ENCODE results near the gene CDK3.

DNA sequence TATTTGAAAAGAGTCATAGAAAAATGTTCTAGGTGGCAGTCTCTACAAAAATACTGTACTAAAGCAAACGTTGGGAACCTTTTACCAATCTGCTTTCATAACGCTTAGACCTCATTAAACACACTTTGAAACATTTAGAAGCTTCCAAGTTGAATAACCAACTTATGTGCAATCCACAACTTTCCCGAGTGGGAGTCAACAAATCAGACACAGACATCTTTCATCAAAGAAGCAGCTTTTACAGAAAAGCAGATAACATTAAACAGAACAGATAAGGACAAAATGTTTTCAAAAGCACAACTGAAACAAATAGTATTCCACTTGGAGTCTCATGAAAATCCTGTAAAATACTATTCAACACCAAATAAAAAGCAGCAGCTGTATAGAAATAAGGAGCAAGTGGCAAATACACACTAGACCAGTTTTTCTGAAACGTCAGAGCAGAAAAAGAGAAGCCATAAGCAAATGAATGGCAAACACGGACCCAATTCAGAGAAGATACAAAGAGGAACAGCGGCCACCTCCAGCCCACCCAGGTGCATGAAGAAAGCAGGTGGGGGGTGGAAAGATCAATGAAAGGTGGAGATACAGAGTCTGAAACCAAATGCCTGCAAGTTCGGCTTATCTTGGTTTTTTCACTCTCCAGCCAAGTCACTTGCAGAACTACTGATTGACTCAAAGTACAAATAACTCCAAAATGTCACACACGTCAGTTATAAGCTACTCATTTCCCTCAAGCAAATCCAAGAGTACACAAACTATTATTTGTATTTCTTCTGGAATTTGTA lies 41.4 kb upstream of the CDK3 start:
- no peak for TF ChIP-seq POLR2A (IDR thresholded peaks at IDR 0.05)
- TF ChIP-seq, protein P1, sequence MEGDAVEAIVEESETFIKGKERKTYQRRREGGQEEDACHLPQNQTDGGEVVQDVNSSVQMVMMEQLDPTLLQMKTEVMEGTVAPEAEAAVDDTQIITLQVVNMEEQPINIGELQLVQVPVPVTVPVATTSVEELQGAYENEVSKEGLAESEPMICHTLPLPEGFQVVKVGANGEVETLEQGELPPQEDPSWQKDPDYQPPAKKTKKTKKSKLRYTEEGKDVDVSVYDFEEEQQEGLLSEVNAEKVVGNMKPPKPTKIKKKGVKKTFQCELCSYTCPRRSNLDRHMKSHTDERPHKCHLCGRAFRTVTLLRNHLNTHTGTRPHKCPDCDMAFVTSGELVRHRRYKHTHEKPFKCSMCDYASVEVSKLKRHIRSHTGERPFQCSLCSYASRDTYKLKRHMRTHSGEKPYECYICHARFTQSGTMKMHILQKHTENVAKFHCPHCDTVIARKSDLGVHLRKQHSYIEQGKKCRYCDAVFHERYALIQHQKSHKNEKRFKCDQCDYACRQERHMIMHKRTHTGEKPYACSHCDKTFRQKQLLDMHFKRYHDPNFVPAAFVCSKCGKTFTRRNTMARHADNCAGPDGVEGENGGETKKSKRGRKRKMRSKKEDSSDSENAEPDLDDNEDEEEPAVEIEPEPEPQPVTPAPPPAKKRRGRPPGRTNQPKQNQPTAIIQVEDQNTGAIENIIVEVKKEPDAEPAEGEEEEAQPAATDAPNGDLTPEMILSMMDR (IDR thresholded peaks at IDR 0.05): no peak
